Ishikawa (cell line): ENCODE results near the gene ARHGAP12.

Experiments used
- CEBPB ChIP-seq: IDR thresholded peaks from 2 replicates; pipeline ENCODE4 v1.6.1; 2012
- CREB1 ChIP-seq: IDR thresholded peaks from 2 replicates; pipeline ENCODE4 v1.6.1; 2012; ENCODE audit warnings: low read depth
- EGR1 ChIP-seq: IDR thresholded peaks from 2 replicates; pipeline ENCODE4 v1.6.1; 2012
- EP300 ChIP-seq: IDR thresholded peaks from 2 replicates; pipeline ENCODE4 v1.6.1; 2012; ENCODE audit warnings: borderline replicate concordance
- FOXM1 ChIP-seq: IDR thresholded peaks from 2 replicates; pipeline ENCODE4 v1.6.1; 2012; ENCODE audit warnings: low read depth, borderline replicate concordance
- MAX ChIP-seq: IDR thresholded peaks from 2 replicates; pipeline ENCODE4 v1.6.1; 2012
- NFIC ChIP-seq: IDR thresholded peaks from 2 replicates; pipeline ENCODE4 v1.6.1; 2012
- RAD21 ChIP-seq: IDR thresholded peaks from 2 replicates; pipeline ENCODE4 v1.6.1; 2012; ENCODE audit warnings: low read depth
- TAF1 ChIP-seq: IDR thresholded peaks from 2 replicates; pipeline ENCODE4 v1.6.1; 2012; ENCODE audit warnings: low read depth, mild to moderate bottlenecking
- TCF12 ChIP-seq: IDR thresholded peaks from 2 replicates; pipeline ENCODE4 v1.6.1; 2012; ENCODE audit warnings: low read depth
- TEAD4 ChIP-seq: IDR thresholded peaks from 2 replicates; pipeline ENCODE4 v1.6.1; 2012
- YY1 ChIP-seq: IDR thresholded peaks from 2 replicates; pipeline ENCODE4 v1.6.1; 2012; ENCODE audit warnings: low read depth
- ZBTB7A ChIP-seq: IDR thresholded peaks from 2 replicates; pipeline ENCODE4 v1.6.1; 2012; ENCODE audit warnings: low read depth
- TF ChIP-seq, protein P1 (sequence below): IDR thresholded peaks from 2 replicates; pipeline ENCODE4 v1.6.1; 2012; ENCODE audit warnings: low read depth, mild to moderate bottlenecking
- TF ChIP-seq, protein P2 (sequence below): IDR thresholded peaks from 2 replicates; pipeline ENCODE4 v1.6.1; 2012

ARHGAP12 gene

GRCh38 chr10:31883397-31883796 lies 45.2 kb downstream of the ARHGAP12 start:
- TF ChIP-seq, protein P1, sequence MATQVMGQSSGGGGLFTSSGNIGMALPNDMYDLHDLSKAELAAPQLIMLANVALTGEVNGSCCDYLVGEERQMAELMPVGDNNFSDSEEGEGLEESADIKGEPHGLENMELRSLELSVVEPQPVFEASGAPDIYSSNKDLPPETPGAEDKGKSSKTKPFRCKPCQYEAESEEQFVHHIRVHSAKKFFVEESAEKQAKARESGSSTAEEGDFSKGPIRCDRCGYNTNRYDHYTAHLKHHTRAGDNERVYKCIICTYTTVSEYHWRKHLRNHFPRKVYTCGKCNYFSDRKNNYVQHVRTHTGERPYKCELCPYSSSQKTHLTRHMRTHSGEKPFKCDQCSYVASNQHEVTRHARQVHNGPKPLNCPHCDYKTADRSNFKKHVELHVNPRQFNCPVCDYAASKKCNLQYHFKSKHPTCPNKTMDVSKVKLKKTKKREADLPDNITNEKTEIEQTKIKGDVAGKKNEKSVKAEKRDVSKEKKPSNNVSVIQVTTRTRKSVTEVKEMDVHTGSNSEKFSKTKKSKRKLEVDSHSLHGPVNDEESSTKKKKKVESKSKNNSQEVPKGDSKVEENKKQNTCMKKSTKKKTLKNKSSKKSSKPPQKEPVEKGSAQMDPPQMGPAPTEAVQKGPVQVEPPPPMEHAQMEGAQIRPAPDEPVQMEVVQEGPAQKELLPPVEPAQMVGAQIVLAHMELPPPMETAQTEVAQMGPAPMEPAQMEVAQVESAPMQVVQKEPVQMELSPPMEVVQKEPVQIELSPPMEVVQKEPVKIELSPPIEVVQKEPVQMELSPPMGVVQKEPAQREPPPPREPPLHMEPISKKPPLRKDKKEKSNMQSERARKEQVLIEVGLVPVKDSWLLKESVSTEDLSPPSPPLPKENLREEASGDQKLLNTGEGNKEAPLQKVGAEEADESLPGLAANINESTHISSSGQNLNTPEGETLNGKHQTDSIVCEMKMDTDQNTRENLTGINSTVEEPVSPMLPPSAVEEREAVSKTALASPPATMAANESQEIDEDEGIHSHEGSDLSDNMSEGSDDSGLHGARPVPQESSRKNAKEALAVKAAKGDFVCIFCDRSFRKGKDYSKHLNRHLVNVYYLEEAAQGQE, result no peak
- no peak for TF ChIP-seq RAD21
- TF ChIP-seq, protein P2, sequence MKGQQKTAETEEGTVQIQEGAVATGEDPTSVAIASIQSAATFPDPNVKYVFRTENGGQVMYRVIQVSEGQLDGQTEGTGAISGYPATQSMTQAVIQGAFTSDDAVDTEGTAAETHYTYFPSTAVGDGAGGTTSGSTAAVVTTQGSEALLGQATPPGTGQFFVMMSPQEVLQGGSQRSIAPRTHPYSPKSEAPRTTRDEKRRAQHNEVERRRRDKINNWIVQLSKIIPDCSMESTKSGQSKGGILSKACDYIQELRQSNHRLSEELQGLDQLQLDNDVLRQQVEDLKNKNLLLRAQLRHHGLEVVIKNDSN, result no peak
- TF ChIP-seq ZBTB7A, result no peak
- TF ChIP-seq TCF12, result no peak
- no peak for TF ChIP-seq FOXM1
- TF ChIP-seq EP300, result no peak
- no peak for TF ChIP-seq TEAD4
- TF ChIP-seq EGR1, result no peak
- TF ChIP-seq NFIC, result no peak
- no peak for TF ChIP-seq YY1
- TF ChIP-seq CREB1, result no peak
- TF ChIP-seq TAF1, result no peak
- no peak for TF ChIP-seq CEBPB
- no peak for TF ChIP-seq MAX

DNA sequence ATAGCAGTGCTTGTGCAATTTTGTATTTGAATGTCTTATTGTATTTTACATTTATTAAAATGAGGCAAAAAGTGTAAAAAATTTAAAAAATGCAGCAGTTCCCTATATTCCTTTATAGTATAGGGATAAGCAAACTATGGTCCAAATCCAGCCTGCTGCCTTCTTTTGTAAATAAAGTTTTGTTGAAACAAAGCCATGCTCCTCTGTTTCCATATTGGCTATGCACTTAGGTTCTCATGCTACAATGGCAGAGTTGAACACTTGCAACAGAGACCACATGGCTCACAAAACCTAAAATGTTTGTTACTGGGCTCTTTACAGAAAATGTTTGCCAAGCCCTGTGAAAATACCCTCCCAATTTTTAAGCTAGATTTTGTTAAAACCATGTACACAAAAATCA lies 50.1 kb downstream of the ARHGAP12 start:
- TF ChIP-seq RAD21 (no peak), FOXM1 (no peak), EGR1 (no peak), MAX (no peak), CREB1 (no peak), NFIC (no peak), TEAD4 (no peak), YY1 (no peak)
- TF ChIP-seq, protein P2, result no peak
- TF ChIP-seq, protein P1, result no peak

- TF ChIP-seq RAD21 (no peak), EP300 (no peak), ZBTB7A (no peak), TCF12 (no peak), YY1 (no peak), TAF1 (no peak), TEAD4 (no peak), CEBPB (no peak), MAX (no peak), CREB1 (no peak), NFIC (no peak), FOXM1 (no peak), EGR1 (no peak)
- TF ChIP-seq, protein P2, result no peak
Measured at GRCh38 chr10:31876652-31877352, 51.8 kb downstream of the ARHGAP12 start.

- no peak for TF ChIP-seq ZBTB7A
- TF ChIP-seq EP300, result no peak
- TF ChIP-seq CEBPB, result no peak
- TF ChIP-seq, protein P2, result no peak
- no peak for TF ChIP-seq TAF1
- TF ChIP-seq, protein P1, result no peak
- TF ChIP-seq RAD21, result no peak
Measured at GRCh38 chr10:31875608-31876007, 53.0 kb downstream of the ARHGAP12 start.
